HCT116 (cell line): ENCODE results near the gene GPAT3.

Experiments
- CEBPB ChIP-seq: IDR thresholded peaks from 2 replicates; pipeline ENCODE4 v1.6.1; 2012; ENCODE audit warnings: low read depth
- CTCF ChIP-seq, 3 experiments: fragments of 200-600 bp in 1 of 3; sonication (generic) in 1 of 3; IDR thresholded peaks in 2 of 3; conservative IDR thresholded peaks in 1 of 3; 2 replicates each; pipeline ENCODE4 v1.5.1; 2012 to 2017; ENCODE audit warnings: low read depth in 2 of 3, low read length in 2 of 3, antibody characterized with exemption in 1 of 3, borderline replicate concordance in 1 of 3, control low read depth in 1 of 3, mild to moderate bottlenecking in 1 of 3, mixed read lengths in 1 of 3, mixed run types in 1 of 3, moderate library complexity in 1 of 3; ENCODE audit not compliant: insufficient read depth in 1 of 3
- MAX ChIP-seq: IDR thresholded peaks from 2 replicates; pipeline ENCODE4 v1.6.1; 2012
- POLR2A ChIP-seq: IDR thresholded peaks from 2 replicates; pipeline ENCODE4 v1.7.0; 2011; ENCODE audit warnings: borderline replicate concordance; ENCODE audit not compliant: insufficient read depth, insufficient read length; ENCODE audit errors: extremely low read depth
- POLR2AphosphoS5 ChIP-seq: IDR thresholded peaks from 2 replicates; pipeline ENCODE4 v1.6.1; 2011; ENCODE audit warnings: mild to moderate bottlenecking, low read depth, low read length, moderate library complexity

GRCh38 chr4:83561381-83561780, 25.5 kb downstream of the GPAT3 start:
- TF ChIP-seq CTCF (IDR thresholded peaks at IDR 0.05 in 2 of 3, conservative IDR thresholded peaks at IDR 0.05 in 1 of 3; ENCODE audit: borderline replicate concordance in 1 of 3, insufficient read depth in 1 of 3, low read depth in 2 of 3, low read length in 2 of 3) (no peak), POLR2A (no peak), CEBPB (peak; percentile 99), MAX (peak; percentile 96), POLR2AphosphoS5 (peak; percentile 42; the same call in 1 of the 2 replicates)
